Subcutaneous abdominal adipose tissue (tissue), 5 donors: ENCODE measurements around the gene KRT26.

Source experiments
- H3K27ac ChIP-seq: one replicate; pipeline ENCODE4 v1.7.0; 2013; ENCODE audit warnings: low read depth, mild to moderate bottlenecking, inconsistent platforms, low read length, moderate library complexity
- H3K27me3 ChIP-seq, 5 donors: one replicate each; pipeline ENCODE4 v1.7.0; 2013; ENCODE audit warnings: low read length in 5 of 5, inconsistent platforms in 1 of 5; ENCODE audit not compliant: control insufficient read depth in 5 of 5, insufficient read depth in 4 of 5
- H3K36me3 ChIP-seq, 5 donors: one replicate each; pipeline ENCODE4 v1.7.0; 2013; ENCODE audit warnings: low read length in 5 of 5; ENCODE audit not compliant: control insufficient read depth in 5 of 5, insufficient read depth in 5 of 5
- H3K4me1 ChIP-seq, 5 donors: one replicate each; pipeline ENCODE4 v1.7.0; 2013; ENCODE audit warnings: low read length in 5 of 5, mild to moderate bottlenecking in 3 of 5, moderate library complexity in 1 of 5; ENCODE audit not compliant: control insufficient read depth in 5 of 5, insufficient read depth in 5 of 5
- H3K4me3 ChIP-seq, 5 donors: one replicate each; pipeline ENCODE4 v1.7.0; 2013; ENCODE audit warnings: low read length in 5 of 5, low read depth in 1 of 5
- H3K9ac ChIP-seq, 5 donors: one replicate each; pipeline ENCODE4 v1.7.0; 2013; ENCODE audit warnings: low read length in 5 of 5, mild to moderate bottlenecking in 4 of 5, moderate library complexity in 3 of 5
- H3K9me3 ChIP-seq, 5 donors: one replicate each; pipeline ENCODE4 v1.7.0; 2013; ENCODE audit warnings: low read length in 5 of 5; ENCODE audit not compliant: control insufficient read depth in 5 of 5
- donor health status: healthy.
- donor health status: healthy.
- donor health status: healthy.
- donor health status: healthy.
- donor health status: healthy.

Gene KRT26

GRCh38 chr17:40718930-40719329 is 53.1 kb downstream of the KRT26 start:
- H3K36me3 ChIP-seq = no peaks in the 10 kb centered on the region
- H3K27me3 ChIP-seq = peaks cover 0 to 10% (median 0%) of the 10 kb centered on the region in 5 donors
- no peak overlapping the region for H3K27ac ChIP-seq
- H3K4me3 ChIP-seq = no peak overlapping the region
- H3K9me3 ChIP-seq = no peaks in the 10 kb centered on the region
- peaks cover 0 to 5% (median 0%) of the 10 kb centered on the region in 5 donors for H3K4me1 ChIP-seq
- no peak overlapping the region for H3K9ac ChIP-seq

- Histone ChIP-seq H3K9me3 (no peaks in the 10 kb centered on the region), H3K9ac (no peak overlapping the region), H3K27ac (no peak overlapping the region), H3K4me1 (peaks cover 0 to 5% (median 0%) of the 10 kb centered on the region in 5 donors), H3K36me3 (no peaks in the 10 kb centered on the region), H3K27me3 (peaks cover 0 to 9% (median 0%) of the 10 kb centered on the region in 5 donors), H3K4me3 (no peak overlapping the region)
These were observed 54.2 kb downstream of the KRT26 start for GRCh38 chr17:40717776-40718175.
